PC-9 (cell line): ENCODE results near the gene IVNS1ABP. TPM values are rescaled to one million over a fixed set of nuclear protein-coding genes. Genes with fewer than 3 reads are reported as not detected.

Experiments
- BruUV-seq: library from RNA; stranded (reverse); fragments of 400-500 nt; replicated peaks from 2 replicates; lab custom pipeline; 2021; lab: Mats Ljungman, UMichigan
- CTCF ChIA-PET: fragments of 300-600 bp; sonication (Branson Sonifier 250); formaldehyde crosslinking; loops from one replicate; lab custom pipeline; 2022; ENCODE audit warnings: antibody characterized with exemption; lab: Charles Lee
- POLR2A ChIA-PET: fragments of 300-600 bp; sonication (Branson Sonifier 250); formaldehyde crosslinking; loops from one replicate; lab custom pipeline; 2022; ENCODE audit warnings: antibody characterized with exemption; ENCODE audit not compliant: unreplicated experiment; lab: Charles Lee
- DNase-seq, 2 experiments: peaks; one replicate each; pipeline versions ENCODE4 v3.0.0 to v3.0.0-alpha.2; 2015 to 2022; ENCODE audit warnings: mixed read lengths in 1 of 2
- H2AFZ ChIP-seq: fragments of 200-600 bp; sonication (generic); 2 replicates; pipeline ENCODE4 v1.8.1; 2017; ENCODE audit warnings: antibody characterized with exemption
- H3F3A ChIP-seq: fragments of 200-600 bp; sonication (generic); 2 replicates; pipeline ENCODE4 v1.8.1; 2017; ENCODE audit warnings: antibody characterized with exemption, mild to moderate bottlenecking, low read depth; ENCODE audit not compliant: insufficient read depth
- H3K27ac ChIP-seq: fragments of 200-600 bp; sonication (generic); 2 replicates; pipeline ENCODE4 v1.6.1; 2016; ENCODE audit warnings: mixed run types
- H3K27me3 ChIP-seq: fragments of 200-600 bp; sonication (generic); 2 replicates; pipeline ENCODE4 v1.6.1; 2016; ENCODE audit warnings: low read depth, mixed run types; ENCODE audit not compliant: insufficient read depth
- H3K36me3 ChIP-seq: fragments of 200-600 bp; sonication (generic); 2 replicates; pipeline ENCODE4 v1.6.1; 2016; ENCODE audit warnings: low read depth, mixed run types
- H3K4me1 ChIP-seq: fragments of 200-600 bp; sonication (generic); replicated peaks from 2 replicates; pipeline ENCODE4 v1.6.1; 2016; ENCODE audit warnings: mixed run types; ENCODE audit not compliant: insufficient read depth
- H3K4me2 ChIP-seq: fragments of 200-600 bp; sonication (generic); 2 replicates; pipeline ENCODE4 v1.6.1; 2017; ENCODE audit warnings: mixed run types
- H3K4me3 ChIP-seq: fragments of 200-600 bp; sonication (generic); 2 replicates; pipeline ENCODE4 v1.6.1; 2016; ENCODE audit warnings: mixed run types
- H3K79me2 ChIP-seq: fragments of 200-600 bp; sonication (generic); 2 replicates; pipeline ENCODE4 v1.6.1; 2017; ENCODE audit warnings: low read depth, mixed run types
- H3K9me2 ChIP-seq: fragments of 200-600 bp; sonication (generic); 2 replicates; pipeline ENCODE4 v1.8.1; 2017; ENCODE audit warnings: mild to moderate bottlenecking; ENCODE audit not compliant: insufficient read depth
- H3K9me3 ChIP-seq: fragments of 200-600 bp; sonication (generic); 2 replicates; pipeline ENCODE4 v1.8.1; 2016; ENCODE audit warnings: low read depth; ENCODE audit not compliant: insufficient read depth
- H4K20me1 ChIP-seq: fragments of 200-600 bp; sonication (generic); 2 replicates; pipeline ENCODE4 v1.8.1; 2017; ENCODE audit not compliant: insufficient read depth
- CTCF ChIP-seq: fragments of 200-600 bp; sonication (generic); conservative IDR thresholded peaks from 2 replicates; pipeline ENCODE4 v1.6.1; 2017; ENCODE audit warnings: mixed run types, antibody characterized with exemption, mild to moderate bottlenecking, moderate library complexity
- EZH2 ChIP-seq: fragments of 200-600 bp; sonication (generic); IDR thresholded peaks from 2 replicates; pipeline ENCODE4 v1.8.0; 2017; ENCODE audit warnings: antibody characterized with exemption, low read depth
- intact Hi-C: fragments of 100-400 bp; cut with micrococcal nuclease; formaldehyde crosslinking; loops from one replicate; pipeline ENCODE4 v1.10.0; 2022; ENCODE audit not compliant: unreplicated experiment
- total RNA-seq: library from RNA; stranded (reverse); gene quantifications from 2 replicates; pipeline ENCODE4 v1.2.3, GENCODE V29; 2021

The IVNS1ABP gene
- total RNA-seq, 1 experiment from 2014 or later, result 38.8 TPM

- no peaks in the 10 kb centered on the region for H3K79me2 ChIP-seq
- H3K9me2 ChIP-seq, result no peaks in the 10 kb centered on the region
- H3K4me1 ChIP-seq, result no peaks in the 10 kb centered on the region
- no peaks in the 10 kb centered on the region for H3K36me3 ChIP-seq
- no peak overlapping the region for H2AFZ ChIP-seq
- DNase-seq, result no peak
- H4K20me1 ChIP-seq, result no peaks in the 10 kb centered on the region
- CTCF ChIA-PET, result no interaction called here
- H3K9me3 ChIP-seq, result no peaks in the 10 kb centered on the region
- intact Hi-C loops, result no loop called here
- BruUV-seq, result no TSS peak
- TF ChIP-seq EZH2 (no peak), CTCF (no peak)
- no peak overlapping the region for H3K4me2 ChIP-seq
- H3K27me3 ChIP-seq, result no peaks in the 10 kb centered on the region
- no peak overlapping the region for H3K27ac ChIP-seq
- POLR2A ChIA-PET, result no interaction called here
- H3F3A ChIP-seq, result no peaks in the 10 kb centered on the region
- H3K4me3 ChIP-seq, result no peak overlapping the region
These were observed 32.5 kb upstream of the IVNS1ABP start for GRCh38 chr1:185349556-185349955.

- Histone ChIP-seq H2AFZ (no peak overlapping the region), H3K79me2 (no peaks in the 10 kb centered on the region), H3F3A (no peaks in the 10 kb centered on the region), H3K9me2 (no peaks in the 10 kb centered on the region), H3K36me3 (no peaks in the 10 kb centered on the region), H3K27me3 (no peaks in the 10 kb centered on the region), H3K4me2 (no peak overlapping the region), H3K4me1 (no peaks in the 10 kb centered on the region), H3K27ac (no peak overlapping the region), H3K9me3 (no peaks in the 10 kb centered on the region), H4K20me1 (no peaks in the 10 kb centered on the region), H3K4me3 (no peak overlapping the region)
- TF ChIP-seq CTCF (no peak), EZH2 (no peak)
- ChIA-PET POLR2A (interaction anchor here (0.7 kb wide), 1 partner anchor 825 kb away, joined by 10 read pairs; no protein-coding TSS in a partner anchor), CTCF (no interaction called here)
- no peak for DNase-seq
- intact Hi-C loops, result no loop called here
- BruUV-seq, result no TSS peak
These were observed 31.9 kb upstream of the IVNS1ABP start for GRCh38 chr1:185348985-185349384.

GRCh38 chr1:185348296-185348695, 31.3 kb upstream of the IVNS1ABP start:
- Histone ChIP-seq H3K4me2 (no peak overlapping the region), H3F3A (no peaks in the 10 kb centered on the region), H3K27me3 (no peaks in the 10 kb centered on the region), H3K79me2 (no peaks in the 10 kb centered on the region), H3K4me3 (no peak overlapping the region), H3K9me3 (no peaks in the 10 kb centered on the region), H3K27ac (no peak overlapping the region), H2AFZ (no peak overlapping the region), H3K9me2 (no peaks in the 10 kb centered on the region), H3K36me3 (no peaks in the 10 kb centered on the region), H3K4me1 (no peaks in the 10 kb centered on the region), H4K20me1 (no peaks in the 10 kb centered on the region)
- intact Hi-C loops, result no loop called here
- ChIA-PET CTCF (no interaction called here), POLR2A (no interaction called here)
- DNase-seq, result no peak
- no peak for TF ChIP-seq EZH2
- no peak for TF ChIP-seq CTCF
- no TSS peak for BruUV-seq
